Left lung (tissue), 10 donors: ENCODE measurements around the gene OR1J1. TPM values are rescaled to one million over a fixed set of nuclear protein-coding genes. Genes with fewer than 3 reads are reported as not detected.
A peak's percentile ranks its signal among the peaks of the same experiment; 100 is the strongest.

Source experiments
- ATAC-seq: fragments of 200-7000 bp; cut with Tn5 transposase; one replicate; pipeline ENCODE4 v1.9.1; 2020; ENCODE audit warnings: moderate library complexity
- DNase-seq, 4 donors: peaks; one replicate each; pipeline ENCODE4 v3.0.0-alpha.2; 2013 to 2020
- H3K27ac ChIP-seq, 2 donors: fragments of 200-600 bp; sonication (generic) in 1 of 2; one replicate each; pipeline versions ENCODE4 v1.5.0 to v1.8.0; 2020 to 2021
- H3K27me3 ChIP-seq, 2 donors: fragments of 200-600 bp; sonication (generic) in 1 of 2; one replicate each; pipeline versions ENCODE4 v1.5.0 to v1.8.0; 2020 to 2021
- H3K36me3 ChIP-seq, 2 donors: fragments of 200-600 bp; sonication (generic) in 1 of 2; one replicate each; pipeline versions ENCODE4 v1.5.0 to v1.8.0; 2020 to 2021
- H3K4me1 ChIP-seq, 2 donors: fragments of 200-600 bp; one replicate each; pipeline ENCODE4 v1.8.0; 2021
- H3K4me3 ChIP-seq, 2 donors: fragments of 200-600 bp; sonication (generic) in 1 of 2; one replicate each; pipeline versions ENCODE4 v1.5.0 to v1.8.0; 2020 to 2021; ENCODE audit warnings: mild to moderate bottlenecking in 1 of 2
- H3K9me3 ChIP-seq, 2 donors: fragments of 200-600 bp; sonication (generic) in 1 of 2; one replicate each; pipeline versions ENCODE4 v1.5.0 to v1.8.0; 2020 to 2021
- intact Hi-C, 2 donors: fragments of 100-400 bp; cut with DNase I; formaldehyde crosslinking; loops; one replicate each; pipeline versions ENCODE4 v1.11.2 to v1.14.2; 2022
- polyA plus RNA-seq, 6 donors: library from polyadenylated mRNA; unstranded; fragments of 120-200 nt; gene quantifications; one replicate each; pipeline ENCODE4 v1.2.1, GENCODE V29; 2013; ENCODE audit not compliant: insufficient read length in 6 of 6
- total RNA-seq, 2 donors: library from RNA; stranded (reverse); fragmentation: NEBNext Ultra II Directional; extraction: Animal tissue kit (Norgen Biotek cat#: 25700); gene quantifications; one replicate each; pipeline ENCODE4 v1.2.1, GENCODE V29; 2021
- TF ChIP-seq, protein P1 (sequence below), 2 donors: fragments of 200-600 bp; sonication (generic) in 1 of 2; IDR thresholded peaks; one replicate each; pipeline versions ENCODE4 v1.5.0 to v1.8.0; 2021; ENCODE audit warnings: antibody characterized with exemption in 2 of 2
- donor health status: DM: no; HTN: yes; CAD: no.
- donor health status: DM: no; HTN: no; CAD: no.

The OR1J1 gene
- total and polyA plus RNA-seq, 8 donors = not detected

DNA sequence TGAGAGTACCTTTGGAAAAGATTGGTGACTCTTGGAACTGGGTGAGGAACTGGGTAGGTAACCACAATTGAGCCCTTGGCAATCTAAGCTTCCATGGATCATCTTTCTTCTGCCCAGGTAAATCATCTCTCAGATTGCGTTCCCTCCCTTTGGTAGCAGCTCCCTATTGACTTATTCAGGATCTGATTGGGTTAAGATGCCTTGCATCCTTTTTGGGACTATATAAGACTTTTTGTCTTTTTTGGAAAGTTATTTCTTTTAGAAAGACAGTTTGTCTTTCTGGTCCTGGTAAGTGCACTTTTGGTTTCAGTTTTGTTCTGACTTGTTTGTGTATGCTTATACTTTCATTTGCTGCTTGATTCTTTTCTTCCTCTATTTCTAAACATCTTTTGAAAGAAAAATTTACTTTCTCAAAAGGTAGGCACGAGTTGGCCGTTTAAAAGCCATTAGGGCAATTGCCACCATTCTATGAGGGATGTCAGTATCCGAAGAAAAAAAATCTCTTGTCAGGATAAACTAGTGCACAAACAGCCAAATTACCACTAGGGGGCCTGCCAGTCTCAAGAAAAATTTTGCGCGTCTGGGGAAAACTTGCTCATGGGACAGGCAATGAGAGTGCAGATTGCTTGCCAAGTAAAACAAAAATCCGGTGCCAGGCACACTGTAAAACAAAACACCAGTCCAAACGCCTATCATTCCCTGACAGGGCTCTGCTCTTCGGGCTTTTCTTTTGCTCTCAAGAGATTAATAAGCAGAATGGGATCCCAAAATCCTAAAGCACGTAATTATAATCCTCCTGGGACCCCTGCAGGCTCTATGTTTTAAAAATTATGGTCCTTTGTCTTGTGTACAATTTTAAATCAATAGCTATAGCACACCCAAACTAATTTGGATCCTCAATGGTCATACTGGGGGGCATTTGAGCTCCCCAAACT is 12.8 kb downstream of the OR1J1 start:
- Histone ChIP-seq H3K27ac (peak overlapping the region in 1 of 2 donors; percentile 49), H3K4me1 (peaks cover 0 to 11% of the 10 kb centered on the region in 2 donors), H3K4me3 (peak overlapping the region; percentile 23 to 37), H3K27me3 (peaks cover 4 to 6% of the 10 kb centered on the region in 2 donors), H3K9me3 (no peaks in the 10 kb centered on the region), H3K36me3 (no peaks in the 10 kb centered on the region)
- ATAC-seq (peak; percentile 98), DNase-seq (peak in 3 of 4 donors; percentile 68 to 83 (median 70))
- TF ChIP-seq, protein P1, sequence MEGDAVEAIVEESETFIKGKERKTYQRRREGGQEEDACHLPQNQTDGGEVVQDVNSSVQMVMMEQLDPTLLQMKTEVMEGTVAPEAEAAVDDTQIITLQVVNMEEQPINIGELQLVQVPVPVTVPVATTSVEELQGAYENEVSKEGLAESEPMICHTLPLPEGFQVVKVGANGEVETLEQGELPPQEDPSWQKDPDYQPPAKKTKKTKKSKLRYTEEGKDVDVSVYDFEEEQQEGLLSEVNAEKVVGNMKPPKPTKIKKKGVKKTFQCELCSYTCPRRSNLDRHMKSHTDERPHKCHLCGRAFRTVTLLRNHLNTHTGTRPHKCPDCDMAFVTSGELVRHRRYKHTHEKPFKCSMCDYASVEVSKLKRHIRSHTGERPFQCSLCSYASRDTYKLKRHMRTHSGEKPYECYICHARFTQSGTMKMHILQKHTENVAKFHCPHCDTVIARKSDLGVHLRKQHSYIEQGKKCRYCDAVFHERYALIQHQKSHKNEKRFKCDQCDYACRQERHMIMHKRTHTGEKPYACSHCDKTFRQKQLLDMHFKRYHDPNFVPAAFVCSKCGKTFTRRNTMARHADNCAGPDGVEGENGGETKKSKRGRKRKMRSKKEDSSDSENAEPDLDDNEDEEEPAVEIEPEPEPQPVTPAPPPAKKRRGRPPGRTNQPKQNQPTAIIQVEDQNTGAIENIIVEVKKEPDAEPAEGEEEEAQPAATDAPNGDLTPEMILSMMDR (IDR thresholded peaks at IDR 0.05) = peak; percentile 82 to 83
- intact Hi-C loops = loop anchor here (5.0 to 10.0 kb wide), 2 partner anchors 340 to 347 kb away; partner anchors contain the start of gene OR1K1 (in 1 of the 2)

DNA sequence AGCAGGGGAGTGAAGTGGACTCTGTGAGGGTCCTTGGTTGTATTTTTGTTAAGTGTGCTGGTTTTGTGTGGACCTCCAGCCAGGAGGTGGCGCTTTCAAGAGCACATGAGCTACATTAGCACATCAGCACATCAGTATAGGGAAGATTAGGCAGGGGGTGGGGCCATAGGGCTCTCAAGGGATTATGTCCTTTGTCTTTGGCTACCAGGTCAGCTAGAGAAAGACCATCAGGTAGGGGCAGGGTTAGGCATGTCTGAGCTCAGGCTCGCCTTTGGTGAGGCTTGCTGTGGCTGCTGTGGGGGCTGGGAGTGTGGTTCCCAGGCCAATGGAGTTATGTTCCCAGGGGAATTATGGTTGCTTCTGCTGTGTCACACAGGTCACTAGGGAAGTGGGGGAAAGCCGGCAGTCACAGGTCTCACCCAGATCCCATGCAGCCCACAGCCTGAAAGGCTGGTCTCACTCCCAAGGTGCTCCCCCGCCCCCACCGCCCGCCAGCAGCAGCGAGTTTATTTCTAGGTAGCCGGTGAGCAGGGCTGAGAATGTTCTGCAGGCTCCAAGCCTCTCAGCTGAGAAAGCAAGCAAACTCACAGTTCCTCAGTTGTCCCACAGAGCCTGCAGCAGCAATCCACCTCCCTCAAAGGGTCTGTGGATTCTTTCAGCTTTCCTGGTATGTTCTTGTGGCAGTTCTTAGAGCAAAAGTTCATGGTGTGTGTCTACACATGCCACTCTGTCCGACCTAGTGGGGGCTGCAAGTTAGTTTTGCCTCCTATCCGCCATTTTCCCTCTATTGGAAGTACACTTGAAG is 13.7 kb downstream of the OR1J1 start:
- intact Hi-C loops = loop anchor here in 1 of 2 donors (10.0 kb wide), 1 partner anchor 341 kb away; the partner anchor contains the start of gene OR1K1
- peaks cover 0 to 11% of the 10 kb centered on the region in 2 donors for H3K4me1 ChIP-seq
- H3K9me3 ChIP-seq = no peaks in the 10 kb centered on the region
- TF ChIP-seq, protein P1 (IDR thresholded peaks at IDR 0.05) = no peak
- H3K27ac ChIP-seq = peak overlapping the region in 1 of 2 donors; percentile 49
- peak overlapping the region in 1 of 2 donors; percentile 37 for H3K4me3 ChIP-seq
- ATAC-seq (no peak), DNase-seq (no peak)
- H3K36me3 ChIP-seq = no peaks in the 10 kb centered on the region
- H3K27me3 ChIP-seq = peaks cover 4 to 6% of the 10 kb centered on the region in 2 donors

DNA sequence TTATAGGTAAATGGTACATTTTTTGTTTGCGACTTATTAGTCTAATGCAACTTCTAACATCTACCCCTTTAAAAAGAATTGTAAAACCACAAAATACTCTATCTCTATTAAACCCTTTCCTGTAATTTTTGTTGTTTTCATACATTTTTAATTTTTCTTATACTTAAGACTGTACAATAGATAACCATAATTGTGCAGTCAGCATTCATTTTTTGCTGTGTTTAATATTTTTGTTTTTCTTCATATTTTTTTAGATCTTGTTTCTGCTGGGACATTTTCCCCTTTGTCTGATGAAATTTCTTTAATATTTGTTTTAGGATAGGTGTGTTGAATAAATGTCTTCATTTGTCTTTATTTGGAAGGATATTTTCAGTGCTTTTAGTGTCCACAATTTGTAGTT is 19.9 kb downstream of the OR1J1 start:
- DNase-seq = no peak
- Histone ChIP-seq H3K9me3 (no peaks in the 10 kb centered on the region), H3K36me3 (no peaks in the 10 kb centered on the region), H3K4me3 (no peak overlapping the region), H3K27ac (no peak overlapping the region), H3K4me1 (no peaks in the 10 kb centered on the region), H3K27me3 (peaks cover 4 to 7% of the 10 kb centered on the region in 2 donors)
- ATAC-seq = no peak
- intact Hi-C loops = no loop called here
- TF ChIP-seq, protein P1 (IDR thresholded peaks at IDR 0.05) = no peak

DNA sequence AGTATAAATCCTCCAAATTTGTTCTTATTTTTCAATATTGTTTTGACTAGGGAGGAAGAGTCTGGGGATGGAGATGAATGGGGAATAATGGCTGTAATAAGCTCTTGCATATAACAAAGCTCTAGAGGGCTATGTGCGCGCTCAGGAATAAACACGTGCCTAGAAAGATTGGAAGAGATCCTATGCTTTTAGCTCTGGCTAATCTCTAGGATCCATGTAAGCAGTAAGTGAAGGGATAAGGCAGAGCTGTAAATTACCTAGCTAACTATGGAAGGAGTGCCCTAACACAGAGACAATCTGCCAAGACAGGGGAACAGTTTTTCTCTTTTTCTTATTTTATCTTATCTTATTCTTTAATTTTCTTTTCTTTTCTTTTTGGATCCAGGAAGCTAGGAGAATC is 21.6 kb downstream of the OR1J1 start:
- ATAC-seq = no peak
- Histone ChIP-seq H3K36me3 (no peaks in the 10 kb centered on the region), H3K4me1 (no peaks in the 10 kb centered on the region), H3K27me3 (peaks cover 0 to 7% of the 10 kb centered on the region in 2 donors), H3K9me3 (no peaks in the 10 kb centered on the region), H3K4me3 (no peak overlapping the region), H3K27ac (no peak overlapping the region)
- TF ChIP-seq, protein P1 (IDR thresholded peaks at IDR 0.05) = no peak
- intact Hi-C loops = no loop called here
- no peak for DNase-seq
